ENCODE data around the gene INSRR. TPM values are rescaled to one million over a fixed set of nuclear protein-coding genes. Genes with fewer than 3 reads are reported as not detected.
A peak's percentile ranks its signal among the peaks of the same experiment; 100 is the strongest.

INSRR gene
- polyA plus RNA-seq, 2 donors = 0.01 TPM; not detected in 1

DNA sequence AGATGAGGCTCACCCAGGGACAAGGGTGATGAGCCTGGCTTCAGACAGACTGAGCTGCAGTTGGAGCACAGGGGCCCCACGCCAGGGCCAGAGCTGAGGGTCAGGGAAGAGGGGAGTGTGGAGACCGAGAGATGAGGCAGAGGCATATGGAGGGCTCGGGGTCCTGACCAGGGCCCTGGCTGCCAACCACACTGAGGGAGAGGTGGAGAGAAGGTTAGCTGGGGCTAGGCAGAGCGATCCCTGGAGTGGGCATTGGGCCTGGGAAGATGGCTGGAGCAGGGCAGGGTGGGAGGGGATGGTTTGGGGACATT lies 42.6 kb upstream of the INSRR start:
- peaks cover 0 to 10% of the 10 kb centered on the region in 2 donors for H3K4me1 ChIP-seq (ENCODE audit: control insufficient read depth in 2 of 2, insufficient read depth in 2 of 2, low read length in 1 of 2)
- 83 to 88% methylated on average over 4 of the region's 4 CpGs for WGBS, 2 donors
- no peaks in the 10 kb centered on the region for H3K9me3 ChIP-seq (ENCODE audit: control insufficient read depth in 2 of 2, insufficient read depth in 1 of 2, low read depth in 1 of 2, low read length in 1 of 2)
- no peak overlapping the region for H3K27ac ChIP-seq (ENCODE audit: low read depth in 2 of 2, low read length in 1 of 2)
- H3K4me3 ChIP-seq (ENCODE audit: low read depth in 1 of 2, low read length in 2 of 2) = no peak overlapping the region
- no peaks in the 10 kb centered on the region for H3K36me3 ChIP-seq (ENCODE audit: control insufficient read depth in 2 of 2, insufficient read depth in 2 of 2, low read length in 1 of 2)
- no peaks in the 10 kb centered on the region for H3K27me3 ChIP-seq (ENCODE audit: control insufficient read depth in 1 of 2, insufficient read depth in 2 of 2, low read length in 2 of 2)

DNA sequence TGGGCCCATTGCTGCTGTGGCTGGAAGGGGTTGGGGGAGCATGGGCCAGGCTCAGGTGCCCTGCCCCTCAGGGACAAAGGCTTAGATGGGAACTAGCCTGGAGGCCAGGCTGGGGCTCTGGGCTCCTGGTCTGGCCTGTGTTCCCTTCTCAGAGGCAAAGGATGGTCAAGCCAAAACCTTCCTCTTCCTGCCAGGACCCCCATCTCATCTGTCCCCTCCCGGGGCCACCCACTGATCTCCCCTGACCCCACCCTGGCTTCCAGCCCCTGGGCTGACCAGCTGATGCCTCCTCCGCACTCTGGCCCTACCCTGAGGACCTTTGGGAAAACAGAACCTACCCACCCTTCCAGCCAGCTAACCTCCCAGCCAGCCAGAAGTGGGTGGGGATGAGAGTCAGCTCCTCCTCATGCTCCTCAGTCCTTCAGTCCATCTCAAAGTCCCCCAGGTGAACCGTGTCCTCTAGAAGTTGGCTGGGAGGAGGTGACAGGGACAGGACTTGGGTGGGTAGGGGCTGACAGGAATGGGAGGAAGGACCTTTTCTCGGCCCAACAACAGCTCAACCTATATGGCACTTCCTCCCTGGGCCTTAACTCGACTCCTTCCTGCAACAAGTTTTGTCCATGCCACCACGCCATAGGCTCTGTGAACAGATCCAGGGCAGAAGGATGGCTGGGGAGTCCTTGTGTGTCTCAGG lies 42.1 kb upstream of the INSRR start:
- no peaks in the 10 kb centered on the region for H3K9me3 ChIP-seq (ENCODE audit: control insufficient read depth in 2 of 2, insufficient read depth in 1 of 2, low read depth in 1 of 2, low read length in 1 of 2)
- peaks cover 0 to 13% of the 10 kb centered on the region in 2 donors for H3K4me1 ChIP-seq (ENCODE audit: control insufficient read depth in 2 of 2, insufficient read depth in 2 of 2, low read length in 1 of 2)
- no peaks in the 10 kb centered on the region for H3K27me3 ChIP-seq (ENCODE audit: control insufficient read depth in 1 of 2, insufficient read depth in 2 of 2, low read length in 2 of 2)
- no peak overlapping the region for H3K4me3 ChIP-seq (ENCODE audit: low read depth in 1 of 2, low read length in 2 of 2)
- H3K27ac ChIP-seq (ENCODE audit: low read depth in 2 of 2, low read length in 1 of 2) = no peak overlapping the region
- WGBS, 2 donors = 60 to 77% methylated on average over 6 of the region's 6 CpGs
- H3K36me3 ChIP-seq (ENCODE audit: control insufficient read depth in 2 of 2, insufficient read depth in 2 of 2, low read length in 1 of 2) = no peaks in the 10 kb centered on the region

DNA sequence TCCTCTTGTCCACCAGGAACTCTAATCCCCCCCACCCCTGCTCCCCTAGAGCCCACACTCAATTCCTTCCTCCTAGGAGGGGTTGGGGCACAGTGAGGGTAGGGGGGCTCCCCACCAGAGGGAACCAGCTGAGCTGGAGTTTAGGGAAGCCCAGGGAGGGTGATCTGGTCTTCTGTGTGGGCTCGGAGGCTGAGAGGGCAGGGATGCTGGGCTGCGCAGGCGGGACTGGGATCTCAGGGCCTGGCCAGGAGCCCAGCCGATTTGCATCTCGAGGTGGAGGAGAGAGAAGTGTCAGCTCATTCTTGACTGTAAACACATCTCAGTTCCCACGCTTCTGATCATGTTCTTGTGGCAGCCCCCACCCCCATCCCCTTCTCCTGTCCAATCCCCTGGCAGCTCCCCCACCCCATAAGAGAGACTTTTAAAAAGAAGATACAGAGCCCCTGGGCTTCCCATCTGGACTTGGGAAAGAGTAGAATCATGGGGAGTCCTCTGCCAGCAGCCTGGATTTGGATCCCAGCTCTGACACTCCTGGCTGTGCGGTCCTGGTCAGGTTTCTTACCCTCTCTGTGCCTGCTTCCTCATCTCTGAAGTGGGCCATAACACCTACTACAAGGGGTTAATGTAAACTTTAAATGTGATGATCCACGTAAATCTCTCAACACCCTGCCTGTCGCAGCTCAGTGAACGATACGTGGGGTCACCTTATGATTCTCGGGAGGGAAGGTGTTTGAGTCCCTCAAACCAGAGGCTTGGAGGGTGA lies 41.2 kb upstream of the INSRR start:
- no peaks in the 10 kb centered on the region for H3K36me3 ChIP-seq (ENCODE audit: control insufficient read depth in 2 of 2, insufficient read depth in 2 of 2, low read length in 1 of 2)
- peaks cover 0 to 13% of the 10 kb centered on the region in 2 donors for H3K4me1 ChIP-seq (ENCODE audit: control insufficient read depth in 2 of 2, insufficient read depth in 2 of 2, low read length in 1 of 2)
- no peak overlapping the region for H3K4me3 ChIP-seq (ENCODE audit: low read depth in 1 of 2, low read length in 2 of 2)
- H3K27ac ChIP-seq (ENCODE audit: low read depth in 2 of 2, low read length in 1 of 2) = no peak overlapping the region
- H3K9me3 ChIP-seq (ENCODE audit: control insufficient read depth in 2 of 2, insufficient read depth in 1 of 2, low read depth in 1 of 2, low read length in 1 of 2) = no peaks in the 10 kb centered on the region
- WGBS, 2 donors = 57 to 65% methylated on average over 12 of the region's 12 CpGs
- H3K27me3 ChIP-seq (ENCODE audit: control insufficient read depth in 1 of 2, insufficient read depth in 2 of 2, low read length in 2 of 2) = no peaks in the 10 kb centered on the region

DNA sequence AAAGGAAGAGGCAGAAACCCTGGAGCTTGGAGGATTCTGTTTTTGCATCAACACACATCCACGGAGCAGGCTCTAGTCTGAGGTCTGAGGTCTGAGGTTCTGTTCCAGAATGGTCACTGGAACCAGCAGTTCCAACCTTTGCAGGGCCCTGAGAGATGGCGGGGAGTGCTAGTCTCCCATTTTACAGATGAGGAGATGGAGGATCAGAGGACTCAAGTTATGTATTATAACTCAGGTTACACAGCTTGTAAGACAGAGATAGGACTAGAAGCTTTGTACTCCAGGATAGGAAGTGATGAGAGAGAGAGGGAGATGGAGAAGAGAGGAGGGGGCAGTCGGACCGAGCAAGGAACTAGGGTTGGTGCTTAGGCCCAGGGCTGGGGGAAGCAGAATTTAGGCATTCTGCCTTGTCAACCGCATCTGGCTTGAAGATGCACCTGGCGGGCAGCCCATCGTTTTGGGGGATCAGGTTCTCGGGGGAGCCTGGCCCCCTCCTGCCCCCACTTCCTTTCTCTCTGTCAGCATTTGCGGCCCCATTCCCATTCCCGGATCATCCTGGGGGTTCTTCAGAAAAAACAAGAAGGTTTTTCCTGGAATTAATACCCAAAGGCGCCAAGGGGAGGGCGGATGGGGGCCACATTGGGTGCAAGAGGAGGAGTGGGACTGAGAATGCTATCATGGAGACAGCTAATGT lies 40.2 kb upstream of the INSRR start:
- peaks cover 0 to 13% of the 10 kb centered on the region in 2 donors for H3K4me1 ChIP-seq (ENCODE audit: control insufficient read depth in 2 of 2, insufficient read depth in 2 of 2, low read length in 1 of 2)
- WGBS, 2 donors = 76 to 81% methylated on average over 12 of the region's 12 CpGs
- no peaks in the 10 kb centered on the region for H3K9me3 ChIP-seq (ENCODE audit: control insufficient read depth in 2 of 2, insufficient read depth in 1 of 2, low read depth in 1 of 2, low read length in 1 of 2)
- no peaks in the 10 kb centered on the region for H3K27me3 ChIP-seq (ENCODE audit: control insufficient read depth in 1 of 2, insufficient read depth in 2 of 2, low read length in 2 of 2)
- H3K36me3 ChIP-seq (ENCODE audit: control insufficient read depth in 2 of 2, insufficient read depth in 2 of 2, low read length in 1 of 2) = no peaks in the 10 kb centered on the region
- no peak overlapping the region for H3K27ac ChIP-seq (ENCODE audit: low read depth in 2 of 2, low read length in 1 of 2)
- no peak overlapping the region for H3K4me3 ChIP-seq (ENCODE audit: low read depth in 1 of 2, low read length in 2 of 2)

DNA sequence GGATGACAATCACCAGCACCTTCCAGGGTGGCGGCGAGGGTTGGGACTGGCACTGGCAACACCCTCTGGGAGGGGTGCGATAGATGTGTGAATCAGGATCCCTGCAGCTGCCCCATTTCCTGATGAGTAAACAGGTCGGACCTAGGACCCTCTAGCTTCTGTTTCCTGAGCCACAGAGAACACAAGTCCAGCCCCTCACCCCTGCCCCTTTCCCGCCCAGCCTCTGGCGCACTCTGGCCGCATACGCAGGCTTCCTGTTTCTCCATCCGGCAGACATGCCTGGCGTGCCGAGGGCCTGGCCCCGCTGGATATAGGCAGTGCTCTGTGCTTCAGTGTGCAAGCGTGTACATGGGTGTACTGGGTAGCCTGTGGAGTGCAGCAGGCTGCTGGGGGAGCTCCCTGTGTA lies 39.2 kb upstream of the INSRR start:
- no peaks in the 10 kb centered on the region for H3K36me3 ChIP-seq (ENCODE audit: control insufficient read depth in 2 of 2, insufficient read depth in 2 of 2, low read length in 1 of 2)
- H3K27me3 ChIP-seq (ENCODE audit: control insufficient read depth in 1 of 2, insufficient read depth in 2 of 2, low read length in 2 of 2) = no peaks in the 10 kb centered on the region
- H3K9me3 ChIP-seq (ENCODE audit: control insufficient read depth in 2 of 2, insufficient read depth in 1 of 2, low read depth in 1 of 2, low read length in 1 of 2) = no peaks in the 10 kb centered on the region
- WGBS, 2 donors = 29 to 58% methylated on average over 11 to 13 of the region's 13 CpGs
- H3K4me3 ChIP-seq (ENCODE audit: low read depth in 1 of 2, low read length in 2 of 2) = no peak overlapping the region
- H3K4me1 ChIP-seq (ENCODE audit: control insufficient read depth in 2 of 2, insufficient read depth in 2 of 2, low read length in 1 of 2) = peaks cover 0 to 11% of the 10 kb centered on the region in 2 donors
- H3K27ac ChIP-seq (ENCODE audit: low read depth in 2 of 2, low read length in 1 of 2) = no peak overlapping the region

DNA sequence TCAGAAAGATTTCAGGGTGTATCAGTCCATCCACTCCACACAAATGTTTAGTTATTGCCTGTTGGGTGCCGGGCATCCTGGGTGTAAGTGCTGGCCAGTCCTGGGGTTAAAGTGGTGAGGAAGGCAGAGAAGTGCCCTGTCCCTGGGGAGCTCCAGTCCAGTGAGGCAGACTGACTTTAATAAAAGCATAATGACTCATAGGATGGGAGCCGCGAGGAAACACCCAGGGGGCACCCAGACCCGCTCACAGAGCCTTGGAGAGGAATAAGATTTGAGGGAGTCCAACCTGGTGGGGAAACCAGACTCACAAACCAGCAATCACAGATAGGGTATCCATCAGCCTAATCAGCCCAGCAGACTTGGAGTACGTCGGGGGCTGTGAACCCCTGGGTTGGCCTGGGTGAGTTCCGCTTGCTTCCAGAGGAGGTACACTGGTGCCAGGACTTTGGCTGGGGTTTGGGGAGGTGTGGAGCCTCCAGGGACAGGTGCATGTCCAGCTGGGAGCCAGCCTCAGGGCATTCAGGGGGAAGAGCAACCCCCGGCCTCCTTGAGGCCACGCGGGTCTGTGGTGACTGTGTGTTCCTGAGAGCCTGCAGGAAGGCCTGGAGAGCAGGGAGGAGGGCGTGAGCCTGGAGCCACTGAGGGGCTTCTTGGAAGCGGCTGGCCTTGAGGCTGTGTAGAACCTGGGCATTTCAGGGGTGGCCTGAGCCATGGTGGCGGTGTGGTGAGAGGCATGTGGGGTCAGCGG lies 38.3 kb upstream of the INSRR start:
- WGBS, 2 donors = 70 to 77% methylated on average over 14 of the region's 14 CpGs
- no peaks in the 10 kb centered on the region for H3K27me3 ChIP-seq (ENCODE audit: control insufficient read depth in 1 of 2, insufficient read depth in 2 of 2, low read length in 2 of 2)
- no peak overlapping the region for H3K4me3 ChIP-seq (ENCODE audit: low read depth in 1 of 2, low read length in 2 of 2)
- peak overlapping the region; percentile 30 to 43 for H3K27ac ChIP-seq (ENCODE audit: low read depth in 2 of 2, low read length in 1 of 2)
- no peaks in the 10 kb centered on the region for H3K9me3 ChIP-seq (ENCODE audit: control insufficient read depth in 2 of 2, insufficient read depth in 1 of 2, low read depth in 1 of 2, low read length in 1 of 2)
- no peaks in the 10 kb centered on the region for H3K36me3 ChIP-seq (ENCODE audit: control insufficient read depth in 2 of 2, insufficient read depth in 2 of 2, low read length in 1 of 2)
- peaks cover 0 to 10% of the 10 kb centered on the region in 2 donors for H3K4me1 ChIP-seq (ENCODE audit: control insufficient read depth in 2 of 2, insufficient read depth in 2 of 2, low read length in 1 of 2)

DNA sequence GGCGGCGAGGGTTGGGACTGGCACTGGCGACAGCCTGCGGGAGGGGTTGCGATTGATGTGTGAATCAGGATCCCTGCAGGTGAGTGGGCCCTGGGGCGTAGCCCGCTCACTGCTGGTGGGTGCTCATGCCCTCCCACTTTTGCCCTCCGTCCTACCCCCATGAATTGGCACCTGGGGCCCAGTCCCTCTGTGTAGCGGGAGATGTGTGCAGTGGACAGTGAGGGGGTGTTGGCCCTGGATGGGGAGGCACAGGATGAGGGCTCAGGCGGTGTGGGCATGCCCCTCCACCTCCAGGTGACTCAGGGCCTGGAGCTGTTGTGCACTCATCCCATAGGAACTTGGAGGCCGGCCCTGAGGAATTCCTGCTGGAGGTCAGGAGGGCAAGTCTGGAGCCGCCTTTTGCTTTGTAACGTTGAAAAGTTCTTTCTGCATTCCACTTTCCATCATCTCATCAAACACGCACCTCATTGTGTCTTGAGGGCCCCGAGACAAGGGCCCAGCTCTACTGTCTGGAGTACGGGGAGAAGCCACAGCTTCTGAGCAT lies 37.6 kb upstream of the INSRR start:
- no peak overlapping the region for H3K4me3 ChIP-seq (ENCODE audit: low read depth in 1 of 2, low read length in 2 of 2)
- H3K9me3 ChIP-seq (ENCODE audit: control insufficient read depth in 2 of 2, insufficient read depth in 1 of 2, low read depth in 1 of 2, low read length in 1 of 2) = no peaks in the 10 kb centered on the region
- H3K27ac ChIP-seq (ENCODE audit: low read depth in 2 of 2, low read length in 1 of 2) = peak overlapping the region; percentile 30 to 43
- WGBS, 2 donors = 58 to 77% methylated on average over 16 of the region's 16 CpGs
- H3K27me3 ChIP-seq (ENCODE audit: control insufficient read depth in 1 of 2, insufficient read depth in 2 of 2, low read length in 2 of 2) = no peaks in the 10 kb centered on the region
- H3K36me3 ChIP-seq (ENCODE audit: control insufficient read depth in 2 of 2, insufficient read depth in 2 of 2, low read length in 1 of 2) = no peaks in the 10 kb centered on the region
- H3K4me1 ChIP-seq (ENCODE audit: control insufficient read depth in 2 of 2, insufficient read depth in 2 of 2, low read length in 1 of 2) = peaks cover 0 to 7% of the 10 kb centered on the region in 2 donors

DNA sequence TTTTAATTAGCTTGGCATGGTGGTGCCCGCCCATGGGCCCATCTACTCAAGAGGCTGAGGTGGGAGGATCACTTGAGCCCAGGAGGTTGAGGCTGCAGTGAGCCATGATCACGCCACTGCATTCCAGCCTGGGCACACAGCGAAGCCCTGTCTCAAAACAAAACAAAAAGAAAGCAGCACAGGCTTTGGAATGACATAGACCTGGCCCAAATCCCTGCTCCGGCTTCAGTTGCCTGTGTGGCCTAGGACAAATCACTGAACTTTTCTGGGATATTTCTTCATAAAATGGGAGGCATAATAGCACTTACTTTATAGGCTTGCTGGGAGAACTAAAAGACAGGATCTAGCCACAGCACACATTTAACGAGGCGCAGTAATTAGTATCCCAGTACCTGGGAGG lies 37.0 kb upstream of the INSRR start:
- Histone ChIP-seq H3K9me3 (ENCODE audit: control insufficient read depth in 2 of 2, insufficient read depth in 1 of 2, low read depth in 1 of 2, low read length in 1 of 2) (no peaks in the 10 kb centered on the region), H3K4me3 (ENCODE audit: low read depth in 1 of 2, low read length in 2 of 2) (no peak overlapping the region), H3K27ac (ENCODE audit: low read depth in 2 of 2, low read length in 1 of 2) (no peak overlapping the region), H3K27me3 (ENCODE audit: control insufficient read depth in 1 of 2, insufficient read depth in 2 of 2, low read length in 2 of 2) (no peaks in the 10 kb centered on the region), H3K4me1 (ENCODE audit: control insufficient read depth in 2 of 2, insufficient read depth in 2 of 2, low read length in 1 of 2) (peaks cover 0 to 7% of the 10 kb centered on the region in 2 donors), H3K36me3 (ENCODE audit: control insufficient read depth in 2 of 2, insufficient read depth in 2 of 2, low read length in 1 of 2) (no peaks in the 10 kb centered on the region)
- WGBS, 2 donors = 83 to 90% methylated on average over 6 of the region's 6 CpGs

DNA sequence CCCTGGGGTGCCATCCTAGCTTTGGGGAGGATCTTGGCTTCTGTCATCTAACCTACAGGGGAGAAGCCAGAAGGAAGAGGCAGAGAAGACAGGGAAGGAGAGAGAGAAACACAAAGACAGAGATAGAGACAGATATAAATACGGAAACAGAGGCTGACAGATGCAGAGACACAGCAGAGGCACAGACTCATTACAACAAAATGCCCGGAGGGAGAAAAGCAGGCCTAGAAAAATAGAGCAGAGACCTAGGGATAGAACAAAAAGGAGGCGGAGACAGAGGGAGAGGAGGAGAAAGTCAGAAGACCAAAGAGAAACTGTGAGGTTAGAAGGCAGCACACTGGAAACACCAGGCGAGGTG lies 36.5 kb upstream of the INSRR start:
- no peak overlapping the region for H3K4me3 ChIP-seq (ENCODE audit: low read depth in 1 of 2, low read length in 2 of 2)
- H3K27ac ChIP-seq (ENCODE audit: low read depth in 2 of 2, low read length in 1 of 2) = peak overlapping the region; percentile 15 to 20
- H3K4me1 ChIP-seq (ENCODE audit: control insufficient read depth in 2 of 2, insufficient read depth in 2 of 2, low read length in 1 of 2) = peaks cover 0 to 7% of the 10 kb centered on the region in 2 donors
- H3K27me3 ChIP-seq (ENCODE audit: control insufficient read depth in 1 of 2, insufficient read depth in 2 of 2, low read length in 2 of 2) = no peaks in the 10 kb centered on the region
- H3K9me3 ChIP-seq (ENCODE audit: control insufficient read depth in 2 of 2, insufficient read depth in 1 of 2, low read depth in 1 of 2, low read length in 1 of 2) = no peaks in the 10 kb centered on the region
- H3K36me3 ChIP-seq (ENCODE audit: control insufficient read depth in 2 of 2, insufficient read depth in 2 of 2, low read length in 1 of 2) = no peaks in the 10 kb centered on the region
- 74 to 77% methylated on average over 4 of the region's 4 CpGs for WGBS, 2 donors
